ENCODE measurements around the gene ADARB1.

DNA sequence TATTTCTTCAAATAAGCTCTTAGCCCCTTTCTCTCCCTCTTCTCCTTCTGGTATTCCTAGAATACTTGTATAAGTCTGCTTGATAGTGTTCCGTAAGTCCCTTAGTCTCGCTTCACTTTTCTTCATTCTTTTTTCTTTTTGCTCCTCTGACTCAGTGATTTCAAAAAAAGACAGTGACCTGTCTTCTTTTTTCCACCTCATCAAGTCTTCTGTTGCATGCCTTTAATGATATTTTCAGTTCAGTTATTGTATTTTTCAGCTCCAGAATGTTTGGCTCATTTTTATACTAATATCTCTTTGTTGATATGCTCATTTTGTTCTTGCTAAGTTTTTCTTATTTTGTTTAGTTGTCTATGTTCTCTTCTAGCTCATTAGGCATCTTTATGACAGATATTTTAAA is 115.6 kb downstream of the ADARB1 start:
- TF ChIP-seq RAD21 (IDR thresholded peaks at IDR 0.05; ENCODE audit: low read length) (no peak), MXI1 (IDR thresholded peaks at IDR 0.05; ENCODE audit: low read depth, low read length) (no peak), POLR2AphosphoS5 (IDR thresholded peaks at IDR 0.05; ENCODE audit: low read depth, low read length) (no peak), EP300 (IDR thresholded peaks at IDR 0.05; ENCODE audit: borderline replicate concordance in 1 of 2, low read depth in 1 of 2, low read length in 1 of 2) (no peak), TAF1 (IDR thresholded peaks at IDR 0.05; ENCODE audit: borderline replicate concordance, low read depth, low read length) (no peak), SIN3A (IDR thresholded peaks at IDR 0.05; ENCODE audit: borderline replicate concordance, low read depth, low read length) (no peak), FOSL2 (IDR thresholded peaks at IDR 0.05; ENCODE audit: borderline replicate concordance, low read depth) (no peak)
- TF ChIP-seq, protein P1, sequence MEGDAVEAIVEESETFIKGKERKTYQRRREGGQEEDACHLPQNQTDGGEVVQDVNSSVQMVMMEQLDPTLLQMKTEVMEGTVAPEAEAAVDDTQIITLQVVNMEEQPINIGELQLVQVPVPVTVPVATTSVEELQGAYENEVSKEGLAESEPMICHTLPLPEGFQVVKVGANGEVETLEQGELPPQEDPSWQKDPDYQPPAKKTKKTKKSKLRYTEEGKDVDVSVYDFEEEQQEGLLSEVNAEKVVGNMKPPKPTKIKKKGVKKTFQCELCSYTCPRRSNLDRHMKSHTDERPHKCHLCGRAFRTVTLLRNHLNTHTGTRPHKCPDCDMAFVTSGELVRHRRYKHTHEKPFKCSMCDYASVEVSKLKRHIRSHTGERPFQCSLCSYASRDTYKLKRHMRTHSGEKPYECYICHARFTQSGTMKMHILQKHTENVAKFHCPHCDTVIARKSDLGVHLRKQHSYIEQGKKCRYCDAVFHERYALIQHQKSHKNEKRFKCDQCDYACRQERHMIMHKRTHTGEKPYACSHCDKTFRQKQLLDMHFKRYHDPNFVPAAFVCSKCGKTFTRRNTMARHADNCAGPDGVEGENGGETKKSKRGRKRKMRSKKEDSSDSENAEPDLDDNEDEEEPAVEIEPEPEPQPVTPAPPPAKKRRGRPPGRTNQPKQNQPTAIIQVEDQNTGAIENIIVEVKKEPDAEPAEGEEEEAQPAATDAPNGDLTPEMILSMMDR (IDR thresholded peaks at IDR 0.05) = no peak
- TF ChIP-seq, protein P2, sequence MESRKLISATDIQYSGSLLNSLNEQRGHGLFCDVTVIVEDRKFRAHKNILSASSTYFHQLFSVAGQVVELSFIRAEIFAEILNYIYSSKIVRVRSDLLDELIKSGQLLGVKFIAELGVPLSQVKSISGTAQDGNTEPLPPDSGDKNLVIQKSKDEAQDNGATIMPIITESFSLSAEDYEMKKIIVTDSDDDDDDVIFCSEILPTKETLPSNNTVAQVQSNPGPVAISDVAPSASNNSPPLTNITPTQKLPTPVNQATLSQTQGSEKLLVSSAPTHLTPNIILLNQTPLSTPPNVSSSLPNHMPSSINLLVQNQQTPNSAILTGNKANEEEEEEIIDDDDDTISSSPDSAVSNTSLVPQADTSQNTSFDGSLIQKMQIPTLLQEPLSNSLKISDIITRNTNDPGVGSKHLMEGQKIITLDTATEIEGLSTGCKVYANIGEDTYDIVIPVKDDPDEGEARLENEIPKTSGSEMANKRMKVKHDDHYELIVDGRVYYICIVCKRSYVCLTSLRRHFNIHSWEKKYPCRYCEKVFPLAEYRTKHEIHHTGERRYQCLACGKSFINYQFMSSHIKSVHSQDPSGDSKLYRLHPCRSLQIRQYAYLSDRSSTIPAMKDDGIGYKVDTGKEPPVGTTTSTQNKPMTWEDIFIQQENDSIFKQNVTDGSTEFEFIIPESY (IDR thresholded peaks at IDR 0.05; ENCODE audit: borderline replicate concordance, low read depth) = no peak
- TF ChIP-seq, protein P3, sequence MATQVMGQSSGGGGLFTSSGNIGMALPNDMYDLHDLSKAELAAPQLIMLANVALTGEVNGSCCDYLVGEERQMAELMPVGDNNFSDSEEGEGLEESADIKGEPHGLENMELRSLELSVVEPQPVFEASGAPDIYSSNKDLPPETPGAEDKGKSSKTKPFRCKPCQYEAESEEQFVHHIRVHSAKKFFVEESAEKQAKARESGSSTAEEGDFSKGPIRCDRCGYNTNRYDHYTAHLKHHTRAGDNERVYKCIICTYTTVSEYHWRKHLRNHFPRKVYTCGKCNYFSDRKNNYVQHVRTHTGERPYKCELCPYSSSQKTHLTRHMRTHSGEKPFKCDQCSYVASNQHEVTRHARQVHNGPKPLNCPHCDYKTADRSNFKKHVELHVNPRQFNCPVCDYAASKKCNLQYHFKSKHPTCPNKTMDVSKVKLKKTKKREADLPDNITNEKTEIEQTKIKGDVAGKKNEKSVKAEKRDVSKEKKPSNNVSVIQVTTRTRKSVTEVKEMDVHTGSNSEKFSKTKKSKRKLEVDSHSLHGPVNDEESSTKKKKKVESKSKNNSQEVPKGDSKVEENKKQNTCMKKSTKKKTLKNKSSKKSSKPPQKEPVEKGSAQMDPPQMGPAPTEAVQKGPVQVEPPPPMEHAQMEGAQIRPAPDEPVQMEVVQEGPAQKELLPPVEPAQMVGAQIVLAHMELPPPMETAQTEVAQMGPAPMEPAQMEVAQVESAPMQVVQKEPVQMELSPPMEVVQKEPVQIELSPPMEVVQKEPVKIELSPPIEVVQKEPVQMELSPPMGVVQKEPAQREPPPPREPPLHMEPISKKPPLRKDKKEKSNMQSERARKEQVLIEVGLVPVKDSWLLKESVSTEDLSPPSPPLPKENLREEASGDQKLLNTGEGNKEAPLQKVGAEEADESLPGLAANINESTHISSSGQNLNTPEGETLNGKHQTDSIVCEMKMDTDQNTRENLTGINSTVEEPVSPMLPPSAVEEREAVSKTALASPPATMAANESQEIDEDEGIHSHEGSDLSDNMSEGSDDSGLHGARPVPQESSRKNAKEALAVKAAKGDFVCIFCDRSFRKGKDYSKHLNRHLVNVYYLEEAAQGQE (IDR thresholded peaks at IDR 0.05; ENCODE audit: low read depth, low read length) = no peak
